Retinal pigment epithelial cell (primary cell): ENCODE results near the gene VPS37B.

Source experiments
- DNase-seq: peaks from one replicate; pipeline ENCODE4 v3.0.0-alpha.2; 2010; ENCODE audit warnings: low read depth
- H3K4me3 ChIP-seq: 2 replicates; pipeline ENCODE4 v1.5.1; 2011; ENCODE audit warnings: mild to moderate bottlenecking, low read length, control low read depth, moderate library complexity
- TF ChIP-seq, protein P1 (sequence below): conservative IDR thresholded peaks from 2 replicates; pipeline ENCODE4 v1.5.1; 2011; ENCODE audit warnings: low read depth, low read length, control low read depth, inconsistent platforms

The VPS37B gene

DNA sequence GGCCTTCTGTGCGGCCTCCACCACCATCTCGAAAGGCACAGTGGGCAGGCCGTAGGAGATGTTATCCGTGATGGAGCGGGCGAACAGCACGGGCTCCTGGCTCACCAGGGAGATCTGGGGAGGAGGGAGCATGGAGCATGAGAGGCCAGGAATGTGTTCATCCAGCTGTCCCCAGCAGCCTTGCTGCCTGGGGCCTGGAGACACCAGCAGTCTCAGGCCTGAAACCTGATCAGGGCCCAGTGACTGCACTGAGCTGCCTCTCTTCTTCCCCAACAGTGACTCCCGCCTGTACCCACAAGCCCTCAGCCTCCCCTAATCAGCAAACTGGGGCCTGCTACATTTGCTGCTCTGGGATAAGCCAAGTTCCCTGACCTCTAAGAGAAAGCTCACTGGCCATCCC, 39.4 kb upstream of the VPS37B start:
- TF ChIP-seq, protein P1, sequence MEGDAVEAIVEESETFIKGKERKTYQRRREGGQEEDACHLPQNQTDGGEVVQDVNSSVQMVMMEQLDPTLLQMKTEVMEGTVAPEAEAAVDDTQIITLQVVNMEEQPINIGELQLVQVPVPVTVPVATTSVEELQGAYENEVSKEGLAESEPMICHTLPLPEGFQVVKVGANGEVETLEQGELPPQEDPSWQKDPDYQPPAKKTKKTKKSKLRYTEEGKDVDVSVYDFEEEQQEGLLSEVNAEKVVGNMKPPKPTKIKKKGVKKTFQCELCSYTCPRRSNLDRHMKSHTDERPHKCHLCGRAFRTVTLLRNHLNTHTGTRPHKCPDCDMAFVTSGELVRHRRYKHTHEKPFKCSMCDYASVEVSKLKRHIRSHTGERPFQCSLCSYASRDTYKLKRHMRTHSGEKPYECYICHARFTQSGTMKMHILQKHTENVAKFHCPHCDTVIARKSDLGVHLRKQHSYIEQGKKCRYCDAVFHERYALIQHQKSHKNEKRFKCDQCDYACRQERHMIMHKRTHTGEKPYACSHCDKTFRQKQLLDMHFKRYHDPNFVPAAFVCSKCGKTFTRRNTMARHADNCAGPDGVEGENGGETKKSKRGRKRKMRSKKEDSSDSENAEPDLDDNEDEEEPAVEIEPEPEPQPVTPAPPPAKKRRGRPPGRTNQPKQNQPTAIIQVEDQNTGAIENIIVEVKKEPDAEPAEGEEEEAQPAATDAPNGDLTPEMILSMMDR: no peak
- no peak for DNase-seq

DNA sequence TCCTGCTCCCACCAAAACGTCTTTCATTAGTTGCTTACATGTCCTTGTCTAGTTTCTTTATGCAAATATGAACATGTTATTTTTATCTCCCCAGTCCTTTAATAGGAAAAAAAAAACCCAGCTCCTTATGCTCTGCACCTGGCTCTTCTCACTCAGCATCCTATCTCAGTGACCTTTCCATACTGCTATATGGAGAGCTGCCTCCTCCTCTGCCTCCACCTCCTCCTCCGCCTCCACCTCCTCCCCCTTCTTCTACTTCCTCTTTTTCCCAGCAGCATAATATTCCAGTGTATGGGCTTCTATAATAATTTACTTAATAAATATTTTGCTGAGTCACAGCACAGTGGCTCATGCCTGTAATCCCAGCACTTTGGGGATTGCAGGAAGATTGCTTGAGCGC, 38.8 kb upstream of the VPS37B start:
- no peak overlapping the region for H3K4me3 ChIP-seq
- DNase-seq: no peak
- TF ChIP-seq, protein P1: no peak

More for the DNA sequence above, 39.4 kb upstream of the VPS37B start:
- H3K4me3 ChIP-seq: no peak overlapping the region

DNA sequence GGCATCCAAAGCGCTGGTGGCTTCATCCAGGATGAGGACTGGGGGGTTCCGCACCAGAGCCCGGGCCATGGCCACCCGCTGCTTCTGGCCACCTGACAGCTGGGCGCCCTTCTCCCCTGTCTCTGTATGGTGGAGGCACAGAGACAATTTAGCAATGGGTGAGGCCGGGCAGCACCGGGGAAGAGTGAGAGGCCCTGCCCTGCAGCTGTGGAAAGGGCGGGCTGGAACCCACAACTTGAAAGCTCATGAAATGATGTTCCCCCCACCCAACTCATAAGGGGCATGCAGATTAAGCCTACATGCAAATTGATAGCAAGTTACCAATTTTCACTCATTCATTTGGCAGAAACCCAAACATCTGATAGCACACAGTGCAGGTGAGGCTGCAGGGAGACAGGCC, 36.3 kb upstream of the VPS37B start:
- TF ChIP-seq, protein P1: no peak
- no peak for DNase-seq
- H3K4me3 ChIP-seq: no peak overlapping the region

DNA sequence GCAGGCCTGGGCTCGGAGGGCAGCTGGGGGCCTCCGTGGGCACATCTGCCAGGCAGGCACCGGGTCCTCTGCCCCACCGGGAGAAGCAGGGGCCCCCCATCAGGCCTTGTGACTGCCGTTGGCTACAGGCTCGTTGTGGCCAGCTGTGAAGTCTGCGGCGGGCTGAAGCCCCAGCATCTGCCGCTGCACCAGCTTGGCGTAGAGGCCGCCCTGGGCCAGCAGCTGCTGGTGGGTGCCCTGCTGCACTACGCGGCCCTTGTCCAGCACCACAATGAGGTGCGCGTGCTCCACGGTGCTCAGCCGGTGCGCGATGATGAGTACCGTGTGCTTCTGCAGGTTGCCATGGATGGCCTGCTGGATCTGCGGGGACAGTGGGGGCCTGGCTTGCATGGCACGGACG, 33.9 kb upstream of the VPS37B start:
- no peak for DNase-seq
- TF ChIP-seq, protein P1: no peak
- no peak overlapping the region for H3K4me3 ChIP-seq

DNA sequence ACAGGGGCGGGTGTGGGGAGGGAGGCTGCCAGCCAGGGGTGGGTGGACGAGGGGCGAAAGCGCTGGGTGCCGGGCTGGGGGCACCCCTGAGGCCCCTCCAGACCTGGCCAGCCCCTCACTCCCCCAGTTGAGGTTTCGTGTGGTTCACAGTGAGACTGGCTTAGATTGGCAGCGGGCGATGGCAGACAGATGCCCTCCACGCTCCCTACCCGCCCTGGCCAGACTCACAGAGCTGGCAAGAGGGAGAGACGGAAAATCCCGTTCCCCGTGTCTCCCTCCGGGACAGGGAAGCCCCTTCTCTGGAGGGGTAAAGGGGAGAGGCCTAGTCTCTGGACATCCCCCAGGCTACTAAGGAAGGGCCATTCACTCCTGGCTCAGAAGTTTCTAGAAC, 33.2 kb upstream of the VPS37B start:
- TF ChIP-seq, protein P1: no peak
- no peak overlapping the region for H3K4me3 ChIP-seq
- DNase-seq: no peak

DNA sequence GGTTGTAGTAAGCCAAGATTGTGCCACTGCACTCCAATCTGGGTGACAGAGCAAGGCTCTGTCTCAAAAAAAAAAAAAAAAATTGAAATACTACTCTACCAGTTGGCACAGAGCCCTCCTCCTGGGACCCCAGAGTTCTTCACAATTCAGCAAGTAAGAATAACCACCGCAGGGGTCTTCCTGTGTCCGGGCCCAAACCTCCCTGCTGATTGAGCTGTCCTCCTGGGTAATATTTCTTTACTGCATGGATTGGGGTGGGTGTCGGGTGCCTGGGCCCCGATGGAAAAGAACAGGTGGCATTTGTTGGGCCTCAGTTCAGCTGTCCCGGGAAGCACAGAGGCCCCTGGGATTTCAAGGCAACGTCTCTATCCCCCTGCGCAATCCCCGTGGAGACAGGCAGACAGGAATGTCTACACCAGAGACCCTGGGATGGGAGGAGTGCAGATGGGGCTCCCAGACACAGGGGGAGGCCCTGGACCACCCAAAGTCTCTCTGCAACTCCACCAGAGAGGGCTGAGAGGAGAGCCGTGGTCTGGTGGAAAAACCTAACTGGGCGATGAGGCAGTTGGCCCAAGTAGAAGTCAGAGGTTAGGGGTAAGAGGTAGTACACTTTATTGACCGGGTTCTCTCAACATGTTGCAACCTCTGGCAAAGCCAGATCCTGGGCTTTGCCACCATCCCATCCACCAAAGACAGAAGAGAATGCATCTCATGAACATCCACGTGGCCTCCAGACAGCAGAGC, 32.7 kb upstream of the VPS37B start:
- TF ChIP-seq, protein P1: no peak
- no peak overlapping the region for H3K4me3 ChIP-seq
- no peak for DNase-seq

DNA sequence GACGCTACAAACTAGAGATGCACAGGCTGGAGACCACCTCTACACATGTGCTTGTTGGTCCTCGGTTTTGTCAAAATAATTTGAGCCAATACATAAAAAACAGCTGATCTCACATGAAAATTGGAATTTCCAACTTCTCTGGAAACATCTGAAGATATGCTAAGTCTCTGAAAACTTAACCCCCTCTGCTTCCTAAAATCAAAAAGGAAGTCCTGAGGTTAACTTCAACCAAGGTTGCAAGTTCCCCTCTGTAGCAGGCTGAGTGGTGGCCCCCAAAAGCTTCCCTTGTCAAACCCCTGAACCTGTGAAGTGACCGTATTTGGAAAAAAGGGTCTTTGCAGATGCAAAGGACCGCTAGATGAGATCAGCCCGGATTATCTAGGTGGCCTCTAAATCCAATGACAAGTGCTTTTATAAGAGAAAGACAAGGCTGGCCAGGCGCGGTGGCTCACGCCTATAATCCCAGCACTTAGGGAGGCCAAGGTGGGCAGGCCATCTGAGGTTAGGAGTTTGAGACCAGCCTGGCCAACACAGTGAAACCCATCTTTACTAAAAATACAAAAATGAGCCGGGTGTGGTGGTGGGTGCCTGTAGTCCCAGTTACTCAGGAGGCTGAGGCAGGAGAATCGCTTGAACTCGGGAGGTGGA, 32.0 kb upstream of the VPS37B start:
- no peak overlapping the region for H3K4me3 ChIP-seq
- DNase-seq: no peak
- TF ChIP-seq, protein P1: no peak
